ENCODE results near the gene S100PBP.
"Not testable (repeated sequence)": the region's sequence is repeated elsewhere in the genome, so short reads cannot be mapped to it uniquely, and the experiment has no call there.

The S100PBP gene

GRCh38 chr1:32774950-32775634 lies 42.4 kb upstream of the S100PBP start:
- no peak overlapping the region for H3K9ac ChIP-seq (ENCODE audit: low read length)
- H3K36me3 ChIP-seq (ENCODE audit: control insufficient read depth, insufficient read depth, low read length): peaks cover 17% of the 10 kb centered on the region
- no peaks in the 10 kb centered on the region for H3K27me3 ChIP-seq (ENCODE audit: control insufficient read depth, insufficient read depth, low read length)
- H3K4me1 ChIP-seq (ENCODE audit: control insufficient read depth, insufficient read depth, low read length): no peaks in the 10 kb centered on the region
- H3K27ac ChIP-seq (ENCODE audit: low read depth, low read length): no peak overlapping the region
- no peak overlapping the region for H3K4me3 ChIP-seq (ENCODE audit: low read length)

- Histone ChIP-seq H3K36me3 (ENCODE audit: control insufficient read depth, insufficient read depth, low read length) (peaks cover 18% of the 10 kb centered on the region), H3K27ac (ENCODE audit: low read depth, low read length) (no peak overlapping the region), H3K4me1 (ENCODE audit: control insufficient read depth, insufficient read depth, low read length) (no peaks in the 10 kb centered on the region), H3K9ac (ENCODE audit: low read length) (no peak overlapping the region), H3K27me3 (ENCODE audit: control insufficient read depth, insufficient read depth, low read length) (no peaks in the 10 kb centered on the region), H3K4me3 (ENCODE audit: low read length) (no peak overlapping the region)
Observed at GRCh38 chr1:32775640-32776337, 41.7 kb upstream of the S100PBP start.

- H3K36me3 ChIP-seq (ENCODE audit: control insufficient read depth, insufficient read depth, low read length): peaks cover 24% of the 10 kb centered on the region
- no peak overlapping the region for H3K9ac ChIP-seq (ENCODE audit: low read length)
- H3K27ac ChIP-seq (ENCODE audit: low read depth, low read length): no peak overlapping the region
- H3K4me3 ChIP-seq (ENCODE audit: low read length): no peak overlapping the region
- H3K4me1 ChIP-seq (ENCODE audit: control insufficient read depth, insufficient read depth, low read length): no peaks in the 10 kb centered on the region
- H3K27me3 ChIP-seq (ENCODE audit: control insufficient read depth, insufficient read depth, low read length): no peaks in the 10 kb centered on the region
Observed at GRCh38 chr1:32779242-32779641, 38.2 kb upstream of the S100PBP start.

- Histone ChIP-seq H3K27me3 (ENCODE audit: control insufficient read depth, insufficient read depth, low read length) (no peaks in the 10 kb centered on the region), H3K4me3 (ENCODE audit: low read length) (no peak overlapping the region), H3K9ac (ENCODE audit: low read length) (no peak overlapping the region), H3K4me1 (ENCODE audit: control insufficient read depth, insufficient read depth, low read length) (no peaks in the 10 kb centered on the region), H3K27ac (ENCODE audit: low read depth, low read length) (no peak overlapping the region), H3K36me3 (ENCODE audit: control insufficient read depth, insufficient read depth, low read length) (peaks cover 24% of the 10 kb centered on the region)
Observed at GRCh38 chr1:32780005-32780404, 37.4 kb upstream of the S100PBP start.

- Histone ChIP-seq H3K27me3 (ENCODE audit: control insufficient read depth, insufficient read depth, low read length) (no peaks in the 10 kb centered on the region), H3K4me1 (ENCODE audit: control insufficient read depth, insufficient read depth, low read length) (no peaks in the 10 kb centered on the region), H3K9ac (ENCODE audit: low read length) (no peak overlapping the region), H3K36me3 (ENCODE audit: control insufficient read depth, insufficient read depth, low read length) (peaks cover 24% of the 10 kb centered on the region), H3K27ac (ENCODE audit: low read depth, low read length) (no peak overlapping the region), H3K4me3 (ENCODE audit: low read length) (no peak overlapping the region)
Observed at GRCh38 chr1:32780628-32781234, 36.7 kb upstream of the S100PBP start.

GRCh38 chr1:32782086-32782485 lies 35.4 kb upstream of the S100PBP start:
- no peaks in the 10 kb centered on the region for H3K4me1 ChIP-seq (ENCODE audit: control insufficient read depth, insufficient read depth, low read length)
- peaks cover 33% of the 10 kb centered on the region for H3K36me3 ChIP-seq (ENCODE audit: control insufficient read depth, insufficient read depth, low read length)
- H3K4me3 ChIP-seq (ENCODE audit: low read length): no peak overlapping the region
- H3K27me3 ChIP-seq (ENCODE audit: control insufficient read depth, insufficient read depth, low read length): no peaks in the 10 kb centered on the region
- no peak overlapping the region for H3K9ac ChIP-seq (ENCODE audit: low read length)
- H3K27ac ChIP-seq (ENCODE audit: low read depth, low read length): no peak overlapping the region

GRCh38 chr1:32783851-32784250 lies 33.6 kb upstream of the S100PBP start:
- Histone ChIP-seq H3K36me3 (ENCODE audit: control insufficient read depth, insufficient read depth, low read length) (peaks cover 32% of the 10 kb centered on the region), H3K4me1 (ENCODE audit: control insufficient read depth, insufficient read depth, low read length) (no peaks in the 10 kb centered on the region), H3K27me3 (ENCODE audit: control insufficient read depth, insufficient read depth, low read length) (no peaks in the 10 kb centered on the region), H3K9ac (ENCODE audit: low read length) (no peak overlapping the region), H3K27ac (ENCODE audit: low read depth, low read length) (no peak overlapping the region), H3K4me3 (ENCODE audit: low read length) (no peak overlapping the region)

- H3K4me3 ChIP-seq (ENCODE audit: low read length): no peak overlapping the region
- no peak overlapping the region for H3K9ac ChIP-seq (ENCODE audit: low read length)
- peaks cover 25% of the 10 kb centered on the region for H3K36me3 ChIP-seq (ENCODE audit: control insufficient read depth, insufficient read depth, low read length)
- no peak overlapping the region for H3K27ac ChIP-seq (ENCODE audit: low read depth, low read length)
- no peaks in the 10 kb centered on the region for H3K27me3 ChIP-seq (ENCODE audit: control insufficient read depth, insufficient read depth, low read length)
- H3K4me1 ChIP-seq (ENCODE audit: control insufficient read depth, insufficient read depth, low read length): no peaks in the 10 kb centered on the region
Observed at GRCh38 chr1:32784817-32785216, 32.6 kb upstream of the S100PBP start.

- Histone ChIP-seq H3K9ac (ENCODE audit: low read length) (no peak overlapping the region), H3K27me3 (ENCODE audit: control insufficient read depth, insufficient read depth, low read length) (no peaks in the 10 kb centered on the region), H3K4me1 (ENCODE audit: control insufficient read depth, insufficient read depth, low read length) (no peaks in the 10 kb centered on the region), H3K27ac (ENCODE audit: low read depth, low read length) (no peak overlapping the region), H3K4me3 (ENCODE audit: low read length) (no peak overlapping the region), H3K36me3 (ENCODE audit: control insufficient read depth, insufficient read depth, low read length) (peaks cover 18% of the 10 kb centered on the region)
Observed at GRCh38 chr1:32786856-32787255, 30.6 kb upstream of the S100PBP start.

GRCh38 chr1:32789356-32789755 lies 28.1 kb upstream of the S100PBP start:
- not testable (repeated sequence) for H3K9ac ChIP-seq (ENCODE audit: low read length); H3K4me3 ChIP-seq (ENCODE audit: low read length); H3K27me3 ChIP-seq (ENCODE audit: control insufficient read depth, insufficient read depth, low read length); H3K4me1 ChIP-seq (ENCODE audit: control insufficient read depth, insufficient read depth, low read length); H3K27ac ChIP-seq (ENCODE audit: low read depth, low read length)
- peaks cover 15% of the 10 kb centered on the region for H3K36me3 ChIP-seq (ENCODE audit: control insufficient read depth, insufficient read depth, low read length)

GRCh38 chr1:32791881-32792280 lies 25.6 kb upstream of the S100PBP start:
- H3K4me3 ChIP-seq (ENCODE audit: low read length): no peak overlapping the region
- H3K36me3 ChIP-seq (ENCODE audit: control insufficient read depth, insufficient read depth, low read length): peaks cover 9% of the 10 kb centered on the region
- no peaks in the 10 kb centered on the region for H3K4me1 ChIP-seq (ENCODE audit: control insufficient read depth, insufficient read depth, low read length)
- no peaks in the 10 kb centered on the region for H3K27me3 ChIP-seq (ENCODE audit: control insufficient read depth, insufficient read depth, low read length)
- H3K27ac ChIP-seq (ENCODE audit: low read depth, low read length): no peak overlapping the region
- no peak overlapping the region for H3K9ac ChIP-seq (ENCODE audit: low read length)

- H3K27ac ChIP-seq (ENCODE audit: low read depth, low read length); H3K4me1 ChIP-seq (ENCODE audit: control insufficient read depth, insufficient read depth, low read length); H3K9ac ChIP-seq (ENCODE audit: low read length); H3K36me3 ChIP-seq (ENCODE audit: control insufficient read depth, insufficient read depth, low read length); H3K4me3 ChIP-seq (ENCODE audit: low read length); H3K27me3 ChIP-seq (ENCODE audit: control insufficient read depth, insufficient read depth, low read length): not testable (repeated sequence)
Observed at GRCh38 chr1:32795763-32796162, 21.7 kb upstream of the S100PBP start.

GRCh38 chr1:32797456-32797855 lies 20.0 kb upstream of the S100PBP start:
- Histone ChIP-seq H3K36me3 (ENCODE audit: control insufficient read depth, insufficient read depth, low read length) (peaks cover 7% of the 10 kb centered on the region), H3K9ac (ENCODE audit: low read length) (no peak overlapping the region), H3K27me3 (ENCODE audit: control insufficient read depth, insufficient read depth, low read length) (no peaks in the 10 kb centered on the region), H3K4me1 (ENCODE audit: control insufficient read depth, insufficient read depth, low read length) (no peaks in the 10 kb centered on the region), H3K4me3 (ENCODE audit: low read length) (no peak overlapping the region), H3K27ac (ENCODE audit: low read depth, low read length) (no peak overlapping the region)

Data from rectal smooth muscle tissue (tissue), 1 donor.